HUDEP-2 (cell line): ENCODE measurements around the gene AGAP1.

Experiments used
- DNase-seq, 76 experiments: peaks; one replicate each; lab custom pipeline; 2025; ENCODE audit not compliant: unreplicated experiment in 76 of 76; lab: John Stamatoyannopoulos, UW

The AGAP1 gene

DNA sequence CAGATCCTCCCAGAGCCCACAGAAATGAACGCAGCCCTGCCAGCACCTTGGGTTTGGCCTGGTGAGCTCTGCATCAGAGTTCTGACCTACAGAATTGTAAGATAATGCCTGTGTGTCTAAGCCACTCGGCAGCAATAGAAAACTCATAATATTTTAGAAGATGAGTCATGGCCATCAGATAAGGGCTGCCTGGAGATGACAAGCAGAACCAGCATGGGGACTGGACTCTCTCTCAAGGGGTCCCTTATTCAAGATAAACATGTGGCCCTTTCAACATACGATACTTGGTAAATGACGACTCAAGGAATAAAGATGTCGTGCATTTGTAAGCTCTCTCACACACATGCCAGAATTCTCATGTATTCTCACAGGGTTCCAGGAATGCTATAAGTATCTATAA, 8.5 kb upstream of the AGAP1 start:
- DNase-seq, result peak in 14 of 76 experiments; percentile 3 to 46 (median 20)

DNA sequence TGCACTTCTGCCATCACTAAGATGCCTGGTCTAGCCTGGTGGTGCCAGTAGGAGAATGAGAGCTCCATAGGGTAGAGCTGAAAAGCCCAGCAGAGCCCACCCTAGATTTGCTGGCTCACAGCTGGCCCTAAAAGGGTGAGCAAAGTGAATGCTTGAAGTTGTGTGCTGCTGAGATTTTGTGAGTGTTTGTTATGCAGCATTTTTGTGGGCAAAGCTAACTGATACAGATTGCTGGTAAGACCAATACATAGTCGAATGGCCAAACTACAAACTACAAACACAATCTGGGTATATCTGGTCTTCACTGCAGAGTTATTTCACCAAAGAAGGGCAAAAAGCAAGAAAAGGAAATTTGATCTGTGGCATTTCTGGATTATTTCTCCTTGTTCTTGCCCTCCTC, 7.1 kb upstream of the AGAP1 start:
- no peak for DNase-seq

DNA sequence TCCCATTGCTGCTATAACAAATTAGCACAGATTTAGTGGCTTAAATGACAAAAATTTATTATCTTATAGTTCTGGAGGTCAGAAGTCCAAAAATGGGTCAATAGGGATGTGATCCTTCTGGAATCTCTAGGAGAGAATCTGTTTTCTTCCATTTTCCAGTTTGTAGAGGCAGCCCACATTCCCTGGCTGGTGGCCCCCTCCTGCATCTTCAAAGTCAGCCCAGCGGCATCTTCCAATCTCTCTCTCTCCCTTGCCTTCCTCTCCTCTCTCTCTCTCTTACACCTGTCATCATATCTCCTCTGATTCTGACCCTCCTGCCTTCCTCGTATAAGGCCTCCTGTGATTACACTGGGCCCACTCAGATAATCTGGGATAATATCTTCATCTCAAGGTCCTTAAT, 3.9 kb upstream of the AGAP1 start:
- DNase-seq, result no peak

DNA sequence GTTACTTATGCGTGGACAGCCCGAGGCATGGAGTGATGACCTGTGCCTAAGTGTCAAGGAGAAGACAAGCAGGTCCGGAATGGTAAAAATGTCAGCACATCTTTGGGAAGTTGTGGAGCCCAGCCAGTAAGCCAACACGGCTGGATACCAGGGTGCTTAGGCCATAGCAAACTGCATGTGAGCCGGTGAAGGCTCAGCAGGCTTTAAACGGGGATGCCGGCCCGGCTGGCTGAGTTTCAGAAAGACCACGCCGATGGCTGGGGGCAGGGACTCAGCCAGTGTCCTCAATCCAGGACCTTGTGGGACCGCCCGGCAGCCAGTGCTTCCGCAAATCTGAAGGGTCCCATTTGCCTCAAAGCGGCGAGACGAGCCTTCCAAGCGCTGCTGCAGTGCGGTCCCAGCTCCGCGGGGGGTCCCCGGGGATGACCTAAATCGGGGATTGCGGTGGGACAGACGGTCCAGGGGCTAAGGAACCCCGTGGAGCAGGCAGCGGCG, 946 bp upstream of the AGAP1 start:
- DNase-seq, result no peak

DNA sequence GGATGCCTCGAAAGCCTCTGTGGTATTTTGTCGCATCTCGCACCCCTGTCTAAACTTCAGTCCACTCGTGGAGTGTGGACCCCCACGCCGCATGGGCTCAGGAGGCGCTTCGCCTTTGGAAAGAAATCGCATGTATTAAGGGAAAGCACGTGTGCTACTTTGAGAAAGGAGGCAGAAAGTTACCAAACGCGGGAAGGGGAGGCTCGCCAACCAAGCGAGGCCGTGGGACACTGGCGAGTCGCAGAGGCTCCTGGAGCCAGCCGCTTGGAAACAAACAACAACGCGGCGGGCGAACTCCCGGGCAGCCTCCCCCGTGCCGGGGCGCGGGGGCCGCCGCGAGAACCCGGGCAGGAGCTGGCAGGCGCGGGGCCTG, 455 bp upstream of the AGAP1 start:
- DNase-seq, result peak in 6 of 76 experiments; percentile 29 to 59 (median 48)

DNA sequence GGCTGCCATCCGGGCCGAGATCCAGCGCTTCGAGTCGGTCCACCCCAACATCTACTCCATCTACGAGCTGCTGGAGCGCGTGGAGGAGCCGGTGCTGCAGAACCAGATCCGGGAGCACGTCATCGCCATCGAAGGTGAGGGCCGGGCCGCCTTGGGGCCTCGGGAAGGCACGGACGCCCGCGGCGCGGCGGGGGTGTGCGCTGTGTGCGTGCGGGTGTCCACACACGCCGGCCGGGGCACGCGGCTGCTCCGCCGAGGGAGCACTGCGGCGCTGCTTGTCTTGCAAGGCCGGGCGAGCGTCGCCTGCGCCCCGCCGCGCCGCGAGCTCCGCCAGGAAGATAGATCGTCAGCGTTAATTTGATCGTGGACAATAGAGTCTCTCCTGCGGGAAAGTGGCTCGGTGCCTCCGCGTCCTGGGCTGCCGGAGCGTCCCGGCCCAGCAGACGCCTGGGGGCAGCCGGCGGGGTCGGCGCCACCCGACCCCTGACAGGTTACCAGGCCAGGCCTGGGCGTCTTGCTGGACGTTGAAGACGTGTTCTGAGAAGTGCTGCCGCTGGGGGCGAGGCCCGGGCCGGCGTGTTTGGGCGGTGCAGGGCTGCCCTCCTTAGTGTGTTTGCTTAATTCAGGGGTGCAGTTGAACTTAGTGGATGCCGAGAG, 1.0 kb downstream of the AGAP1 start:
- peak in 30 of 76 experiments; percentile 8 to 48 (median 26) for DNase-seq

DNA sequence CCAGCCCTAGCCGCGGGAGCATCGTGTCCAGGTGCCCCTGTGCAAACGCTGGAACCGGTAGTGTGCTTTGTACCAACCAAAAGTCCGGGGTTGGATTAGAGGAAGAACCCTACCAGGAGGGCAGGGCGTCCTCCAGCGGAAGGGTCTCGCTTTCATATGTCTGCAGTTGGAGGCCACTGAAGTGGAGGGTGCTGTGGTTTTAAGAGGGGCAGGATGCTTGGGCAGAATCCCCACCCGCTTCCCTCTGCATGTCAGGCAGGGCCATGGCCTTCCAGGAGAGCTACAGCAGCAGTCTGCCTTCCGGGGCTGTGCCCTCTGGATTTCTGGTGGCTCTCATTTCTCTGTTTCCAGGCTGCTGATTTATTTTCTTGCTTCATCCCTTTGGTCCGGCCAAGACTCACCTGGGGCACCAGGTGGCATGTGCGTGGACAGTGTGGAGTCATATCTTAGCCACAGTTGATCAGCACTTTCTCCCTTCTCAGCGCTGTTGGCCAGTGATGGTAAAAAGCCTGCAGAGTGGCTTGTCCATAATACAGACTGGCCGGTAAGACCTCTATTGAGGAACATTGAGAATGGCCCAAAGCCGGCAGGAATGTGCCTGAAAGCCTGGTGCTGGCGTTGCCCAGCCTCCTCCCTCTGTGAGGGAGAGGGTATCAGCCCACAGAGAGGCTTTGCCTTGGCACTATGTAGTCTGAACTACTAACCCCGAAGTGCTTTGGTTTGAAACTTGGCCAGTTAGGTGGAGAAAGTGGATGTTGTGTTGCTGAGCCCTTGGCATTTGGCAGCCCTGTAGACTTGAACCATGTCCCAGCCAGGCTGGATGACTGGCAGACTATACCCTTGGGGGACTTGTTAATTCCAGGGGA, 1.8 kb downstream of the AGAP1 start:
- peak in 2 of 76 experiments; percentile 16 to 34 for DNase-seq

DNA sequence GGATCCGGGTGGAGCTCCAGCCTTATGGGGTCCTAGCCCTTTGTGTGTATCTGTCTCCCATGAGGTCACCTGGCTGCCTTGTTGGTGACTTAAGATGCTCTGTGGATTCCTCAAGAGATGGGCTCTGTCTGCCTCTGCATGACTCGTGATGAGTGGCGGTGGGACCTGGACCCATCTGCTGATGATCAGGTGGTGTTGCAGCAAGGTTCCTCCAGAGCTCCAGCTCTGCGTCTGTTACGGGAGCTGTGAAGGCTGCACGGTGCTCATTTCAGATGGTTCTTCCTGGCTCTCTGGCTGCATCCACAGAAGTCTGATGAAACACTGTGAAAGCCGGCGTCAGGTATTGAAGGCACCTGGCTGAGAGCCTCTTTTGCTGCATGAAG, 2.4 kb downstream of the AGAP1 start:
- peak in 1 of 76 experiments; percentile 3 for DNase-seq

DNA sequence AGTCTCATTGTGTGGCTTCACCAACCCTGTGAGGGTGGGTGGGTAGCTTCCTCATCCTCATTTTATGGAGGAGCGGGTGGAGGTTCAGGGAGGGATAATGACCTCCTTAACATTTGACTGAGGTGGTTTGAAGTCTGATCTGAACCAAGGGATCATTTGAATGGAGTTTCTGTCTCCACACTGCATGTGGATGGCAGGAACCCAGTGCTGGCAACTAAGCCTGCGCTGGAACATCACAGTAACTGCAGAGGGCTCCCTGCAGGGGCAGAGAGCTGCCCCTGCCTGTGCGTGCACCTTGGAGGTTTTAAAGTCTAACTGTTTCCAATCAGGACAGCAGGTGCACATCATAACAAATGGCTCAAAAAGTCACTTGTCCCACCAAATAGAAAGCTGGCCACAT, 3.3 kb downstream of the AGAP1 start:
- DNase-seq, result no peak

DNA sequence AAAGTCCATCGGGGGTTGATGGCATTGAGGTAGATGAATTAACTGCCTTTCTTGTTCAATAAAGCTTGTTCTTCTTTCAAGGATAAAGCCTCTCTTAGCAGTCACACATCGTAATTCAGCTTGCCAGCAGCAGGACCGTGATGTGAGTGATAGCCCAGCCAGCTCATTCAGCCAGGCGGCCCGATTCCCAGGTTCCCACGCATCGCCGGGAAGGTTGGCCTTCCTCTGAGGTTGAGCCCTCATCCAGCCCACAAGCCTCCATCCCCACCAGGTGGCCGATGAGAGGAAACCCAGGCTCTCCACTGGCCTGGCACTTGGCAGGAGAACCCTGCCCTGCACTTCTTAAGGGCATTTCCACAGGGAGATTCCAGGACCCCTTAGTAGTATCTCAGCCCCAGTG, 4.7 kb downstream of the AGAP1 start:
- DNase-seq, result no peak

DNA sequence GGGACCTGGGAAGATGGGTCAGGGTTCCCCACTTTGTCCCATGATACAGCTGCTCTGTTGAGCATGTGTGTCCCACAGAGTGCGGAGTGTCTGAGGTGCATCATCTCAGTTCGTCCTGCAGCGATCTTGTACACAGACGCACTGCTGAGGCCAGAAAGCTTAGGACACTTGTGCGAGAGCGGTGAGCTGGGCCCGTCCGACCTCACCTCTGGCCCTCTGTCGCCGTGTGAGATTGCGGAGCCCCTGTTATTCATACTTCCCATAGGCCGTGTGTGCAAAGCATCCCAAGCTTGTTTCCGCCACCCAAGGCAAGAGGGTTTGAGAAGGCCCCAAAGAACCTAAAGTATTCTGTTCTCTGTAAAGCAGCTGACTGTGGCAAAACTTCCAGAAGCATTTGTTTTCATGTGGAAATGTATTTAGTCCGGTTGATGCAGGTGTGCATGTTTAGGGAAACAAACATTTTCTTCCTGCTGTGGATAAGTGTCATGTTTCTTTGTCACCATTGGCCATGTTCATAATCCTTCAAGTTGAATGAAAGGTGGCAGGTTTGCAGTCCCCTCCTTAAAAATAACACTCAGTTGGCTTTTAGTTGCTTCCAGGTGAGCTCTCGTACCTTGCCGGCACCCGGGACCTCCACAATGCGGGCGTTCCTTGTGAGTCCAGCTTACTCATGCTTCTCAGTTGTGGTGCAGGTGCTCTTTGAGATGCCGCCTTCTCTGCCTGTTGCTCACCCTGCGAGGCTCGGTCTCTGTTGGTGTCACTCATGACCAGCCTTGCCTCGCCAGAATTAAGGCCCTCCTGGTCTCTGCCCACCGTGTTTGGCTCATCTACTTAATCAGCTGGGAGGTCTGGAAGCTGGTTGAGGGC, 5.3 kb downstream of the AGAP1 start:
- DNase-seq, result no peak

DNA sequence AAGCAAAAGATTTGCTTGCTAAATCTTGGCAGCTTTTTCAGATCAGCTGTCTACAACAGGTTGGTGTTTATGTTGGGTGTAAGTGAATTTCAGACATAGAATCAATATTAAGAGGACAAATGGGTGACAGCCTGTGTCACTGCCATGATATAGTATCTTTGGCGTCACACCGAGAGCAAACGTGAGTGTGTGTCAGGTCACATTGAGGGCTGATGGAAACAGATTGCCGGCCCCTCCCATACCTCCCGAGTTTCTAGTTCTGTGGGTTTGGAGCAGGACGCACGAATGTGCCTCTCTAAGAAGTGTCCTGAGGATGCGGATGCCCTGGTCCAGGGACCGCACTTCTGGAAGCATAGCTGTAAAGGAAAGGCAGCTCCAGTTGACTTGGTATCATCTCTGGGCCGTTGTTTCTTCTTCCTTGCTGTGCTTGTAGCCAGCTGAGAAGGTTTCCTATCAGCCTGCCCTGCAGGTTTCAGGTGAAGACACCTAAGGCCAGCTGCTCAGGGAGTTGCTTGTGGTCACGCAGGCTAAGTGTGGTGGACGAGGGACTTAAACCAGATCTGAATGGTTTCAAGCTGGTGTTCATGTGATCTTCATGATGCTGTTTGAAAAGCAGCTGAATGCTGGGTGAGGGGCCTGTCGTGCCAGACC, 6.4 kb downstream of the AGAP1 start:
- DNase-seq, result no peak

DNA sequence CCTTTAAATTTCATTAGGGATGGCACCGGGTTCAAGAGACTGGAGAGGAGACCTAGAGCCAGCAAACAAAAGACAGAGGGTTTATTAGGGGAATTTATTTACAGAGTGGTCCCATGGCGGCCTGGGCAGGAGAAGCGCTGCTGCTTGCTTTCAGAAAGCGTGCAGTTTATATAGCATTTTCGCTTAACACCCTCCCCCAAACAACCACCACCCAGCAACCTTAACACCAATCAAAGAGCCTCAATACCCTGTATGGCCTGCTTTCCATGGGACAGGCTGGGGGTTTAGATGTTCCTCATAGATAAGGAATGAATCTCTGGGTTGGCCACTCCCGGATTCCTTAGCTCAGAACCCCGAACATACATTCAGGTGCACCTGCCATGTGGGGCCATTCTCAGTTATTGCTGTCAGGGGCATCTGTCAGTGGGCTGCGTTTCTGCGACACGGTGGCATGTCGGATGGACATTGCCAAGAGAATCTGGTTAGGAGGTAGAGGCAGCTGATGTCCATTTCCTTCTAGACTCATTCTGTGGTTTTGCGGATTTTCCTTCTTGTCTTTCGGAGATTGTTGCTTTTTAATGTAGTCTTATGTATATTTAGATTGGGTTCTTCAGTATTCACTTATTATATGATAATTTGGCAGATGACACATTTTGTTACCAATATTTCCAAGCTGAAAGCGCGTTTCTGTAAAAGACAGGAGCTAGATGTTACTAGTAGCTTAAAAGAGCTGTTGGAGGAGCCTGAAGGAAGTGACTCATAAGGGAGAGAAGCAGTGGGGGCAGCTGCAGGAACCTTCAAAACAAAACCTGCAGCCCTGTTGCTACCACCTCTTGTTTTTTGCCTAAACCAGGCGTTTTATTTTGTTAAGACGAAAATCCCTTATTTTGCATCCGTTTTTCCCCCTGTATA, 7.2 kb downstream of the AGAP1 start:
- DNase-seq, result no peak

DNA sequence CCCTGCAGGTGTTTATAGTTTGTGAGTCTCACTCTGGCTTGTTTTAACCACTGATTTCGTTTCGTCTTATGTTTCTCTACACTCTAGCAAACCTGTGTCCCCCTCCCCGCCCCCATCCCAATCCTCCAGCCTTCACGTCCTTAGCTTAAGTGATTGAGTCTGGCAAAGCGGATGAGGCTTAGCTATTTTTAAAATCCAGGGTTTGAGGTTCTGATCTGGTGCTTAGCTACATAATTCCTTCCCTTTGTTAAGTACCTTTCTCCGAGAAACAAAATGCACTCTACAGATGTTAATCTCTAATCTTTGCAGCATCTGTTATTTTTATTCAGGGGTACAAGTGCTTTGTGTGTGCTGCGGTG, 7.8 kb downstream of the AGAP1 start:
- DNase-seq, result no peak

DNA sequence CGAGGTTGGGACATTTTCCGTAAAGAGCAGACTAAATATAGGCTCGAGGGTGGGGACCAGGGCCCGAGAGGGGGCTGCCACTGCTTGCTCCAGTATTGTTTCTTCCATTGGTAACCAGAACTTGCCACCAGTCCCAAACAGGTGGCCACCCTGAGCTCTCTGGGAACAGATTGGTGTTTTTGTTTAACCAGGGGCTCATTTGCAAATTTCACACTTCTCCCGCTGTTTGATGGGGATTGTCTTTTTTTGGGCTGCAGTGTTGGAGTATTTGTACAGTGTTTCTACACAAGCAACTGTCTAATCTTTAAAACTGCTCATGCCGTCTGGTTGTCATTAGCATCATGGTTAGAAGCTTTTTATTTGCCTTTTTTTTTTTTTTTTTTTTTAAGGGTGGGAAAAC, 8.5 kb downstream of the AGAP1 start:
- no peak for DNase-seq

DNA sequence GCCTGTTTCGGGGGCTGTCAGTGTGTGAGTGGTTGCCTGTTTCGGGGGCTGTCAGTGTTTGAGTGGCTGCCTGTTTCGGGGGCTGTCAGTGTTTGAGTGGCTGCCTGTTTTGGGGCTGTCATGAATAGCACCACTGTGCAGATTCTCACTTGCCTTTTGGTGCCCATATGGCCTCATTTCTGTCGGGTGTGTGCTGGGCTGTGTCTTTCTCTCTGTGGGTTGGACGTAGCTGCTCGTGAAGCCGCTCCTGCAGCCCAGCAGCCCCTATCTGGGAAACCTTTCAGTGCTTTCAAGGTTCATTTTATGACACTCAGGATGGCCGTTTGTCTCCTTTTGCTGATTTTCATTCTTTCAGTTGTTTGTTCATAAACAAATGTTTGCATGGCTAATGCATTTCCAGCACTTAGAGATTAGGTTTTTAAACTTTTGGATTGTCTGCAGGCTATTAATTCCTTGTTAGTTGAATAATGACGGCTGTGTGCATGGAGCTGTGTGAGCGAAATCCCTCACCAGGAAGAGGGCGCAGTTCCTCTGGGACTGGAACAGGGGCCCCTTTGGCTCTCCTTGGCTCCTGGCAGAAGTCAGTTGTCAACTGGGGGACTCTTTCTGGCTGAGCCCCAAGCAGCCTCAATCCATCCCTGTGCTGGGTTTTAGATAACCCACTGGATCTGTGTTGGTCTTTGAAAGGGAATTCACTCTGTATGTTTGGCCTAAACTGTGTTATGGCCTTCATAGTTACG, 10.8 kb downstream of the AGAP1 start:
- no peak for DNase-seq

DNA sequence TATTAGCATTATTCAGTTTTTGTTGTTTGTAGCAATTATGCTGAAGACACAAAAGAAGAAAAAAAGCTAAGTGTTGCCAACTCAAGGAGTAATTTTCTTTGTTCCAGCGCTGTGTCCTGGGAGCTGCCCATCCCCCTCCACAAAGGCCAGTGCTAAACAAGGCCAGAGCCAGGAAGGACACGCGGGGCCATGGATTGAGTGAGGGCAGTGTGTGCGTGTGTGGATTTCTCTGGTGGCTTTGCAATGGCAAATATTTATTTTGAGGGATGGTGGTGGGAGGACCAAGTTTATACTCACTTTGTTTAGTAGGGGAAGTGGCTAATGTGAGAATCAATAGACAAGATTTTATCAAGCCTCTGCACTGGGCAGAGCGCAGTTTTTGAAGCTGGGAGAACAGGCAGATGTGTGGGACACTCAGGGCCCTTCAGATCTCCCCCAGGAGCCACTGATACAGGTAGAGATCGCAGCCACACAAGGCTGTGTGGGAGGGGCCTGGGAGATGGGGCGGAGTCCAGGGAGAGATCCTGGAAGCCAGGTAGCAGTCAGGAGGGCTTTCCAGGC, 11.4 kb downstream of the AGAP1 start:
- DNase-seq, result no peak

DNA sequence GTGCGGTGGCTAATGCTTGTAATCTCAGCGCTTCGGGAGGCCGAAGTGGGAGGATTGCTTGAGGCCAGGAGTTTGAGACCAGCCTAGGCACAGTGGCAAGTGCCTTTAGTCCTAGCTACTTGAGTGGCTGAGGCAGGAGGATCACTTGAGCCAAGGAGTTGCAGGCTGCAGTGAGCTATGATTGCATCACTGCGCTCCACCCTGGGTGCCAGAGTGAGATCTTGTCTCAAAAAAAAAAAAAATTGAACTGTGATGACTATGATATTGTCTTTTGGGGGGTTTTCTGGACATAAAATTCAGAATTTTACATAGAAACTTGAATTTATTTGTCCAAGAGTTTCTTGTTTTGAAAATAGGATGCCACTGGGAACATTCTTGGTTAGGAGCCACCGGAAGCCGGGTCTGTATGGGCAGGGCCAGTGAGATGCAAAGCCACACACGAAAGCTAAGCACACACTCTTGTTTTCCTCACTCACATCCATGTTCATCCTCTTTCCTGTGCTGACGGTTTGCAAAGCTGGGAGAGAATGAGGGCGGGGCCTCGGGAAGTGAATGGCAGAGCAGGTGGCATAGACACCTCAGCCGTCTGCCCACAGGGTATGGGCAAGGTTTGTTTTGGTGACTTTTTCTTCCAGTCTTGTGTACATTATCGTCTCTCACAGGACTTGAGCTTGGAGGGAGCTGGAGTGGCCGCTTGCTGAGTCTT, 12.6 kb downstream of the AGAP1 start:
- DNase-seq, result no peak
